Stimulated activated CD8-positive, alpha-beta memory T cell treated with anti-CD3 and anti-CD28 coated beads, Interleukin-4, amount 100 ng/mL, for 48 hours (primary cell): Measurements from ENCODE around the gene NARS2.
"Not testable (repeated sequence)": the region's sequence is repeated elsewhere in the genome, so short reads cannot be mapped to it uniquely, and the experiment has no call there.

ENCODE experiments used
- DNase-seq: peaks from one replicate; pipeline ENCODE4 v3.0.0-alpha.2; 2020

Gene NARS2

DNA sequence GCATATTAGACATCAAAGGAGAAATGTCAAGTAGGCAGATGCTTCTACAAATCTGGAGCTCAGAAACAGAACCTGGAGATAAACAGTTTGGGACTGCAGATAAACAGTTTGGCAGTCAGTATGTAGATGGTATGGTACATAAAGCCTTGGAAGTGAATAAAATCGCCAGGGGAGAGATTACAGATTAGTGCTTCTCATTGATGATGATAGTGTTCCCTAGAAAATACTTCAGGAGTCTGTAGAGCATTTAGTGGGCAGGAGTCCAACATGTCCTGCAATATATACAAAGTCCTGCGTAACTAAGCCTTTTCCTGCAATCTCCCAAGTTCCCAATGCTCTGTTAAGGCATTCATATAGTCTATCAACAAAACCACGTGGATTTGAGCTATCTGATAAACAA lies 35.2 kb downstream of the NARS2 start:
- no peak for DNase-seq

DNA sequence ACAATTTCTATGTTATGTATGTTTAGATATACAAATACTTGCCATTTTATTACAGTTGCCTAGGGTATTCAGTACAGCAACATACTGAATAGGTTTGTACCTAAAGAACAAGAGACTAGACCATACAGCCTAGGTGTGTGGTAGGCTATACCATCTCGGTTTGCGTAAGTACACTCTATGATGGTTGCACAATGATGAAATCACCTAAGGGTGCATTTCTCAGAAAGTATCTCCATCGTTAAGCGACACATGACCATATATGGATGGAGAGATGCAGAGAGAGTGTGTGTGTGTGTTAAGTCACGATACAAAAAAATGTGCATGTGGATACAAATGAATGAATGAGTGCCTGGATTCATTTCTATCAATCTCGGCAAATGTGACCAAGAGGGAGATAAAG lies 37.7 kb downstream of the NARS2 start:
- no peak for DNase-seq

DNA sequence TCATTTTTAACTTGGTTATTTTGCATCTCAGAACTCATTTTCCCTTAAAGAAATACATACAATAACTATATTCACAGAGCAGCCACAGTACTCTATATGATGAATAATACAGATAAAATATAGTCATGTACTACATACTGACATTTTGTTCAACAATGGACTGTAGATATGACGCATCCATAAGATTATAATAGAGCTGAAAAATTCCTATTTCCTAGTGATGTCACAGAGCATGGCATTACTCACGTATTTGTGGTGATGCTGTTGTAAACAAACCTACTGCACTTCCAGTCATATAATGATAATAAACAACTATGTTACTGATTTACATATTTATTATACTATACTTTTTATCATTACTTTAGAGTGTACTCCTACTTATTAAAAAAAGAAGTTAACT lies 38.7 kb downstream of the NARS2 start:
- DNase-seq = no peak

DNA sequence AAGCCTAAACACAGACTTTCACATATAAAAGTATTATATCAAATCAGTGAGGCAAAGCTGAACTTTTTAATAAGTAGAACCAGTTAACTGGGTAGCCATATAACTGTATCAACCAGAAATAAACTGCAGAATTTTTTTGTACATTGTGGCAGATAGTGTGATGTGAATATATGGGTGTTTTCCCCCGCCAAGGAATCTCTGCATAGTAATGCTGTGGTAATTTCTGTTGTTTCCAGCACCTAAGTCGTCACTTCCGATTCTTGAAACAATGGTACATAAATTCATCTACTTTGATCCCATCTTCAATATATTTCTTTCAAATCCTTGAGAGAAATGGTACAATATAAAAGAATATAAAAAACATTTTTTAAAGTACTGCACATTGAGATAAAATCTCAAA lies 39.6 kb downstream of the NARS2 start:
- DNase-seq = no peak

DNA sequence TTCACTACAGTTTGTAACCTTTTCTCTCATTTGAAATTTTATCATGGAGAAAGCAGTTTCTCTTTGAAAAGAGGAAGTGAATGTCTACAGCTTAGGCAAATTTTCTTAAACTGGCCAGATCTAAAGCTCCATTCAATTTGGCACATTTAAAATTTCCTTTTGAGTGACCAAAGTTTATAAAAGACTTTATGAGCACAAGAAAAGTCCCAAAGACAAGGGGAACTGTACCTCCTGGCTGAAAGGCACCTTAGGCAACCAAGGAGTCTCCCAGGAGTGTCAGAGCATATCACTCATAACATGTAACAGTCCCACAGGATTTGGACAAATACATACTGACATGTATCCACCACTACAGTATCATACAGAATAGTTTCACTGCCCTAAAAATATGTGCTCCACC lies 41.3 kb downstream of the NARS2 start:
- DNase-seq = no peak

DNA sequence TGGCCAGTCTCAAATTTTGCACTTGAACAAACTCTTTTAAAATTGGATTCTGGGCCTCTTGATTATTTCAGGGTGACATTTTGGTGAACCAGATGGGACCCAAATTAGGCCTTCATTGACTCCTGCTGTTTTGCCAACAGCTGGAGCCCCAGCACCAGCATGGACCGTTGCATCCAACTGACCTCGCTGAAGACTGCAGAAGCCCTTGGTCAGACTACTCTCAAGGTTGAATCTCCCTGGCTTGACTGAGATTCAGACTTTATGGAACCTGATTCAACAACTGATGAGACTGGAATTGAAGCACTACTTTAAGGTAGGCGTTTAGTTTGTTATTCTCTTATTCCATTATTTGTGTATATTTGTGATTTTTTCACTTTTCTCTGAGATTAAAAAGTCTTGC lies 41.7 kb downstream of the NARS2 start:
- no peak for DNase-seq

DNA sequence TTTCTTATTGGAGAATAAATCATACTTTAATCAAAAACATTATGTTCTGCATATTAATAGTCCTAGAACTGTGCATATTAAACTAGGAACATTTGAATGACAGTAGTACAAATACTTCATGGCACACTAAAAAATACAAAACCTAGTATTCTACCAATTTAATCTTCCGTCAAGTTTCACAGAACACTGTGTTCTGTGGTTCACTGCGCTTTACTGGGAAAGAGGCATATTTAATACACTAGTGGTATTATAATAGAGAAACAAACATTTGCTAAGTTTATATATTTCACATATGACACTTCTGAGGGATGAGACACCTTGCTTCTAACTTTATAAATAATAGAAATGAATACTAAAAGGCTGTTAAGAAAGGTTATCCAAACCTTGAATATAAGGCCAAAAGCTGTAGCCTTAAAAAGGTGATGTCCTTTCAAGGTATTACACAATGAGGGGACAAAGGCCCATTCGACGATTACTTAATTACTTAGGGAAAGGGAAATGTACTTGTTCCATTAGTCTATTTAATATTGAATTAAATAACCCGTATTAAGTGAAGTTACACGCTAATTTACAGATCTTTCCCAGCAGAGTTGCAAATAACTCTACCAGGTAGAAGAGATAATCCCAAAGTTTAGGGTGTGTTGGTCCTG lies 48.0 kb downstream of the NARS2 start:
- DNase-seq = no peak

DNA sequence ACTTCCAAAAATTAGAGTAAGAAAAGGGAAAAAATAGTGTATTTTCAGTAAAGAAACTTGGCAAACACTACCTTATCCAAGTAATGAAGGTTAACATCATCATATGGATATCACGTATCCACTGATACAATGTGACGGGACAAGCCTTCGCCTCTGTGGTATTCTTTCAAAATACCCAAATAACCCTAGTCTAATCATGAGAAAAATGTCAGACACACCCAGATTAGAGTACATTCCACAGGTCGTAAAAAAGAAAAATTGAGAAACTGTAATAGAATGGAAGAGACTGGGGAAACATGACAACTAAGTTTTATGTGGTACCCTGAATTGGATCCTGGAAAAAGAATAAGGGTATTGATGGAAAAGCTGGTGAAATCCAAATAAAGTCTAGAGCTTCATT lies 48.9 kb downstream of the NARS2 start:
- no peak for DNase-seq

DNA sequence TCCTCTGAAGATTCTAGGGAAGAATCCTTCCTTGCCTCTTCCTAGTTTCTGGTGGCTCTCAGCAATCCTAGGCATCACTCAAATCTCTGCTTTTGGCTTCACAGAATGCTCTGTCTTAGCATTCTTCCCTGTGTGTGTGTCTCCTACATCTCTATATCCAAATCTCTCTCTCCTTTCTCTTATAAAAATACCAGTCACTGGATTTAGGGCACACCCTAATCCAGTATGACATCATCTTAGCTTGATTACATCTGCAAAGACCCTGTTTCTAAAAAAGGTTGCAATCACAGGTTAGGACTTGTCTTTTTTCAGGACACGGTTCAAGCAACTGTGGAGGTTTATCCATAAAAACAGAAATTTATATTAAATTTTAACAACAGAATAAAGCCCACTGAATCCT lies 54.4 kb downstream of the NARS2 start:
- DNase-seq = no peak

DNA sequence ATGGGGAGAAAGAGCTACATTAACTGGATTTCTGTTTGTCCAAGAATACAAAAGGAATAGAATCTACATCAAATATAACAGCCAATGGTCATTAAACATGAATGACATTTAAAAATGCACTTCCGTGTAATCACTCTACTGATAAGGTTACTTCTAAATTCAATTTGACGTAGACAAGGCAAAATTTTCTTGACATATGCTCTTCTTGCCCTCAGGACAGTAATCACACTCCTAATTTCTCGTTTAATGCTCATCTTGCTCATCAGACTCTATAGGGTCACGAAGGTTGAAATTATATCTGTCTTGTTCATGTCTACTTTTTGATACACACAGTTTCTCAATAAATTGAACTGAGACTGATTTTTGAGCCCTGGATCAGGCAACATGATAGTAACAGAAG lies 58.4 kb downstream of the NARS2 start:
- DNase-seq = no peak

DNA sequence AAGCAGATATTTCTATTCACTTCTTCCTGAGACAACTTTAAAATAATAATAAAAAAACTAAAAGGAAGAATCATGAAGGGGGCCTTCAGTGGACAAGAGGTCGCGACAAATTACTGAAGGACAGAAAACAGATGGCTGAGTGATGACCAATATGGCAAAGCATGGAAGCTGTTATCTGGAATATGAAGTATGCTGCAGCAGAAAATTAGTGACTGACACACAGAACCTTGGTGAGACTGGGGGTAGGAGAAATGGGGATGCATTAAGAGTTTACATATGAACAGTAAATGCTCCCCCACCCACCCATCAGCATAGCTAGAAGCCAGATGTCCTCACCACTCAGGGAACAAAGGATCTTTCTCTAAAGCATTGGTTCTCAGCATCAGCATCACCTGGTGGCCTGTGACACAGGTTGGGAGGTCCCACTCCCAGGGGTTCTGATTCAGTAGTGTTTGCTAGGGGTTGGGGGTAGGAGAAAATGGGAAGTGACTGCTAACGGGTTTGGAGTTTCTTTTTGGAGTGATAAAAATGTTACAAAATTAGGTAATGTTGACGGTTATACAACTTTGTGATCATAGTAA lies 59.7 kb downstream of the NARS2 start:
- DNase-seq = no peak

DNA sequence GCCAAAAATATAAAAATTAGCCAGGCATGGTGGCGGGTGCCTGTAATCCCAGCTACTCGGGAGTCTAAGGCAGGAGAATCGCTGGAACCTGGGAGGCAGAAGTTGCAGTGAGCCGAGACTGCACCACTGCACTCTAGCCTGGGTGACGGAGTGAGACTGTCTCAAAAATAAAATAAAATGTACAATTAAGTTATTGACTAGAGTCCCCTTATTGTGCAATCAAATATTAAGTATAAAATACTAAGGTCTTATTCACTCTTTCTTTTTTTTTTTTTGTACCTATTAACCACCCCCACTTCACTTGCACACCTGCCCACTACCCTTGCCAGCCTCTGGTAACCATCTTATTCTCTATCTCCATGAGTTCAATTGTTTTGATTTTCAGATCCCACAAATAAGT lies 61.6 kb downstream of the NARS2 start:
- DNase-seq = not testable (repeated sequence)

DNA sequence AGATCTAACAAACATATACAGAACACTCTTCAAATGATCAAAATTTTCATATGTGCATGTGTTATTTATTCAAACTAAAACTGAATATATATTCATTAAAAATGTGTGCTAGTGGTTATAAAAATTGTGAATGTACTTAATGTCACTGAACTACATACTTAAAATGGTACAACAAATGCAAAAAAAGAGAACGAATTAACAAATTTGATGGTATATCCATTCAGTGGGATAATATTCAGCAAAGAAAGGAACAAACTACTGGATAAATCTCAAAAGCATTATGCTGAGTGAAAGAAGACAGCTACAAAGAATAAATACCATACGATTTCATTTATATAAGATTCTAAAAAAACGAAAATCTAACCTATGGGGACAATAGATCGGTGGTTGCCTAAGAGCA lies 64.1 kb downstream of the NARS2 start:
- DNase-seq = no peak

DNA sequence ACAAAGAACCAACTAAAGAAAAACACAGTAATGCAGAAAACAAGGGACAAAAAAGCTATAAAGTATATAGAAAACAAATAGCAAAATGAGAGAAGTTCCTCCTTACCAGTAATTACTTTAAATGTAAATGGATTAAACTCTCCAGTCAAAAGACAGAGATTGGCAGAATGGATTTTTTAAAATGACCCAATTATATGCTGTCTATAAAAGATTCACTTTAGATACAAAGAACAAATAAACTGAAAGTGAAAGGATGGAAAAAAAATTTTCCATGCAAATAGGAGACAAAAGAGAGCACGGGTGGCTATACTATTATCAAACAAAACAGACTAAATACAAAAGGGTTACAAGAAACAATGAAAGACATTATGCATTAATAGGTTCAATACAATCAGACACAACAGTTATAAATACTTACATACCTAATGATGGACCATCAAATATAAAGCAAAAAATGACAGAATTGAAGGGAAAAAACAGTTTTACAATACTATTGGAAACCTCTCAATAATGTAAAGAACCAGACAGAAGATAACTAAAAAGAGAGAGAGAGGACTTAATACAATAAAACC lies 64.6 kb downstream of the NARS2 start:
- no peak for DNase-seq

DNA sequence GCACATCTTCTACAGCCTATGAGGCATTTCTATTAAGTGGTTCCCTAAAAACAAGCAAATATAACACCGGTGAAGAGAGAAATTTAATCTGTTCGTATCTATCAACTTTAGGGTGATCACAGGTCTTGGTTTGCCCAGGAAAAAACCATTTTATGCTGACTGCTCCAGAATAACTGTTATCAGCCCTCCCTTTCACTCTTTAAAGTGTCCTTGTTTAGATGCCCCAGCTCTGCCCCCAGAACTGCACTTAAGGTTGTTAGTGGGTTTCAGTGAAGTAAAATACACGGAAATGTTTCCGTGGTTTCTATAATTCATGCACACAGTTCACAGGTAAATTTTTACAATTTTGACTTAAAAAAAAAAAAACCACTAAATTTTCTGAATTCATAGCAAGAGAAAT lies 70.0 kb downstream of the NARS2 start:
- DNase-seq = no peak

DNA sequence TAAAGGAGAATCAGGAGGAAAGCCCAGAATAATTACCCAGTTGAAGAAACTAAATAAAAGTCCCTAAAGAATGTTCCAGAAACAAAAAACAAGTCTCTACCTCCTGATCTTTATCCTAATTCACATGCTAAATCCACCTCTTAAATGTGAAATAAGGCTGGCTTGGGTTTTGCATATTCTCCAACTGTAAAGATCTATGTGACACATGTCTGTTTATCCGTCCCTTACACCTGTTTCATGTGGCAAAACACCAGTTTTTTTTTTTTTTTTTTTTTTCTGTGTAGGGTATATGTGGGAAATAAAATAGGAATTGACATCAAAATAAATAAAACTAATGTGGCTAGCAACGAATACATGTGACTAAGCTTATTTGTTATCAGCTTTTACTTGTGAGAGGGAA lies 70.5 kb downstream of the NARS2 start:
- no peak for DNase-seq

DNA sequence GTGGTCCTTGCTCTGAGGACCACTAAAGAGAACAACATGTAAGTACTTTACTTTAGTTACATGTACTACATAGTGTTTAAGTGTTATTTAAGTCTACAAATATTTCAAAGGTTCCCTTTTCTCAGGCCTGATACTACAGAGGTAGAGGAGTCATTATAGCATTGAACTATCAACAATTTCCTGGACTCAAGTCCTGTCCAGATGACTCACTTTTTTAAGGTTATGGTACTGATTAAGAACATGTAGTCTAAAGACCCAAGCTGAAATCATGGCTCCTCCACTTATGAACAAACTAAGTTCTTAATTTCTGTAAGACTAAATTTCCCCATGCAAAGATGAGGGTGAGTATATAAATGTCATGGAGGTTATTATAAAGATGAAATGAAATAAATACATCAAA lies 74.7 kb downstream of the NARS2 start:
- no peak for DNase-seq

DNA sequence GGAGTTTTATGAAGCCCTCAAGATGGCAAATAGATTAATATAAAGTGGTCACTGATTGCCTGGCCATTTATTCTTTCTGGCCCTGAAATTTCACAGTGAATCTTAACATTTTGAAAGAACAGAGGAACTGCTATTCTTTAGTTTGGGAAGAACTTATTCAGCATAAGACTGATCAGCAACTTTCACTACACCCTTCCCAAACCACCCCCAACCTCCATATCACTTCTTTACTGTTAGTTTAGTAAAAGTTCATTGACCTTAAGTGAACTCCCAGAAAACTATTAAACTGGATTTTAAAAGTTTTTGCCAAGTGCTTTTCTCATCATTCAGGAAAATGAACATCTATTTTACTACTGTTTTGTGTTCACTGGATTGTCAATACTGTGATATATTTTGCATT lies 77.4 kb downstream of the NARS2 start:
- DNase-seq = no peak

DNA sequence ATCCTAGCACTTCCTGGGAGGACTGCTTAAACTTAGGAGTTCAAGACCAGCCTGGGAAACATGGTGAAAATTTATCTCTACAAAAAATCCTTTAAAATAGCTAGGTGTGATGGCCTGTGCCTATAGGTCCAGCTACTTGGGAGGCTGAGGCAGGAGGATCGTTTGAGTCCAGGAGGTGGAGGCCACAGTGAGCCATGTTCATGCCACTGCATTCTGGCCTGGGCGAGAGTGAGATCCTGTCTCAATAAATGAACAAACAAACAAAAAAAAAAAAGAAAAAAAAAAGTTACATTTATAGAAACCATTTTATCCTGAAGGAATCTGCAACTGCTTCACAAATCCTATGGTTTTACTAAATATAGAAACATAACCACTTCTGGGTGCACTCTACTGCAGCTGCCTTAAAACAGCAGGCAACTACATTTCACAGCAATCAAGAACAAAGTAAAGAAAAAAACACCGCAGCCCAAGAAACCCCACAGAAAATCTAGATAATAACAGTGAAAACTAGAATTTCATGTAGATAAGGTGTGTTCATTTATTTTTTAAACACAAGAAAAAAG lies 81.2 kb downstream of the NARS2 start:
- no peak for DNase-seq

DNA sequence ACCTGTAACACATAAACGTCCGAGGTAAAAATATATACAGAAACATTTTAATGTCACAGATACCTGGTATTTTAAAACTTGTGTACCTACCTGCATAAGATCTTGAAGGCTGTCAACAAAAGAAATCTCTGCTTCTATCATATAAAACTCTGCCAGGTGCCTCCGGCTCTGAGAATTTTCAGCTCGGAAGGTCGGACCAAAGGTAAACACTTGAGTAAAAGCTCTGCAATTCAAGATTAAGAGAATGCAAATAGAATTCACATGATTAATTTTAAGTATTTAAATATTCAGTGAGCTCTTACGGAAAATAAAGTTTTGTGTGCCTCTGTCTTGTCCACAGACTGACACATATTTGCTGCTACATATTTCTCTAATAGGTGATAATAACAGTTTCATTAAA lies 81.7 kb downstream of the NARS2 start:
- DNase-seq = no peak

DNA sequence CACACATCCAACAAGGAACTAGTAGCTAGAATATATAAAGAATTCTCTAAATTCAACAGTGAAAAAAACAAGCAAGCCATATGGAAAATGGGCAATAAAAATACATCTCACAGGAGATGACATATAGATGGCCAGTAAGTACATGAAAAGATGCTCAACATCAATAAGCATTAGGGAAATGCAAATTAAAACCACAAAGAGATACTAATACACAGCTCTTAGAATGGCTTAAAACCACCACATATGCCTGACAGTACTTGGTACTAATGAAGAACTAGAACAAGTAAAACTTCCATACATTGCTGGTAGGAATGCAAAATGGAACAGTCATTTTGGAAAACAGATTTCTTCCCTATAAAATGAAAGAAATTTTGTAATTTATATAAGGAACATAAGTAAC lies 85.5 kb downstream of the NARS2 start:
- no peak for DNase-seq

DNA sequence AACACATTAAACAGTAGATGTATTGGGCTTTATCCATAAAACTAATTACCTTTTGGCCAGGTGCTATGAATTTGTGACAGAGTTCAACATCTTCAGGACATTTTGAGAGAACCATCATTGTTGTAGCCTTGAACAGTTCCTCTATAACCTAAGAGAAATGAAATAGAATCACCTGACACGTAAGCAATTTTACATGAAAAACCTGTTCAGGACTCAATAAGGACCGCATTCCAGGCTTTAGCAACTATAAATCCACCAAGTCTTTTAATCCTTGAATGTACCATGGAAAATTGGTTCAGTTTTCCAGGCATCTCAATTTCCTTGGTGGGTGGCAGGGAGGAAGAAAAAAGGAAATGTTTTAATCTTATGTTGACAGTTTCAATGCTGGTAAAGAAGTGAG lies 96.1 kb downstream of the NARS2 start:
- no peak for DNase-seq

DNA sequence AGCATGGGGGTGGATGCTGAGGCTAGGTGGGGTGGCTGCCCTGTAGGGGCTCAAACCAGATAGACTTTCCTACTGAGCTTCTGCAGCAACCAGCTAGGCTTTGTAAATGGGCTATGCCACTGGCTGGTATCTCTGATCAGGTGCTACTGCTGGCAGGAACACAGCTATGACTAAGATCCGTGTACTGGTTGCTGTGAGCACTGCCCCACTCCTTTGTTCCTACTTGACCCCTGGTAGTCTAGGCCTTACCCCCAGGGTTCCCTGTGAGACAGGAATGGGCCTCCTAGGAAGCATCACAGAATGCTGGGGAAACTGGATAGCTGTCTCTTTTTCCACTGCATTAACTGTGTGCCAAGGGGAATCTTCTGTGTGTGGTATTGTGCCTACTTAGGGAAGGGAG lies 98.6 kb downstream of the NARS2 start:
- no peak for DNase-seq

DNA sequence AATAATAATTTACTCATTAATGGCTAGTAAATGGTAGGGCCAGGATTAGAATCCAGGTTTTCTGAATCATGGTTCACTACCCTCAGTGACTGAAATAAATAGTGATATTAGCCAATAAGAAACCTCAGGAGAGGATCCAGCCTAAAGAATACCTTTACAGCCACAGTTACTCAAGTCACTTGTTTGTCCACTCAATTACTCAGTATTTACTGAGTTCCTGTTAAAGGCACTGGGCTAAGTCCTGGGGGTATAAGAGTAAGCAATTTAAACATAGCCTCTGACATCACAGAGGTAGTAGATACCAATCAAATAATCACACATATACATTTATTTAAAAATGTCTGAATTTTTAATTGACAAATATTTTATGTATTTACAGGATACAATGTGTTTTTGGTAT lies 100.2 kb downstream of the NARS2 start:
- no peak for DNase-seq

DNA sequence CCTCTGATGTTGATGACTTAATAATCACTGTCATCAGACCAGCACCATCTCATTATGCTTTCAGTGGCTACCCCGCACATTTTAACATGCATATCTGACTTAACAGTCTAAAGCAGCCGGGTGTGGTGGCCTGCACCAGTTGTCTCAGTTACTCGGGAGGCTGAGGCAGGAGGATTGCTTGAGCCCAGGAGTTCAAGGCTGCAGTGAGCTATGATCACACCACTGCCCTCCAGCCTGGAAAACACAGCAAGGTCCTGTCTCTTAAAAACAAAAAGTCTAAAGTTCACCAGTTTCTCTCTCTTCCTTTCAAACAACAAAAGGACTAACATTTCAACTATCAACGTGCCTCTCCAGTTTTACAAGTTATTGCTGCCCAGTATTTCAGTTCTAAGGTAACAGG lies 101.8 kb downstream of the NARS2 start:
- no peak for DNase-seq
